GM23248 (cell line): Measurements from ENCODE around the gene ZBTB7C.

Experiments used
- EZH2 ChIP-seq: fragments of 200-600 bp; sonication (generic); IDR thresholded peaks from 2 replicates; pipeline ENCODE4 v1.6.1; 2018; ENCODE audit warnings: antibody characterized with exemption, mild to moderate bottlenecking; ENCODE audit not compliant: insufficient read depth, poor library complexity, severe bottlenecking
- EZH2phosphoT487 ChIP-seq: fragments of 200-600 bp; sonication (generic); IDR thresholded peaks from 2 replicates; pipeline ENCODE4 v1.6.1; 2018; ENCODE audit warnings: antibody characterized with exemption, moderate library complexity, mild to moderate bottlenecking, low read depth; ENCODE audit not compliant: insufficient read depth

GRCh38 chr18:47995654-47996053 is 413.5 kb downstream of the ZBTB7C start:
- TF ChIP-seq EZH2, result no peak
- TF ChIP-seq EZH2phosphoT487, result no peak
